ENCODE measurements around the gene BRD4. TPM values are rescaled to one million over a fixed set of nuclear protein-coding genes. Genes with fewer than 3 reads are reported as not detected.

BRD4 gene
- total RNA-seq, 1 experiment from 2014 or later = 144 TPM

GRCh38 chr19:15197275-15197941 is 134.9 kb downstream of the BRD4 start:
- Mint-ChIP-seq H3K27ac (peak overlapping the region in 1 of 3 experiments; percentile 52; a peak in 2 of 7 replicates), H3K4me3 (peak overlapping the region; percentile 41 to 88; a peak in 3 of 5 replicates), H3K4me1 (peaks cover 37% of the 10 kb centered on the region in 2 experiments), H3K27me3 (ENCODE audit: low read depth) (peaks cover 2% of the 10 kb centered on the region), H3K36me3 (ENCODE audit: insufficient read depth in 1 of 3, low read depth in 3 of 3) (peaks cover 7 to 53% (median 39%) of the 10 kb centered on the region in 3 experiments; a peak in 6 of 7 replicates), H3K9me3 (no peaks in the 10 kb centered on the region; a peak in 1 of 5 replicates)
- Histone ChIP-seq H3K27me3 (ENCODE audit: insufficient read depth, low read length) (no peaks in the 10 kb centered on the region), H2BK120ac (ENCODE audit: low read depth, low read length, poor library complexity, severe bottlenecking) (no peak overlapping the region), H4K8ac (replicated peaks; ENCODE audit: insufficient read length, low read depth, low read length) (no peak overlapping the region), H3K79me1 (ENCODE audit: insufficient read depth, low read depth, low read length, poor library complexity, severe bottlenecking) (no peaks in the 10 kb centered on the region), H2BK12ac (ENCODE audit: insufficient read length, low read depth, low read length) (no peak overlapping the region), H3K23me2 (ENCODE audit: insufficient read length, low read depth, low read length, poor library complexity, severe bottlenecking) (peaks cover 4% of the 10 kb centered on the region), H4K91ac (ENCODE audit: insufficient read length, low read depth, low read length) (no peak overlapping the region), H3K9me3 (ENCODE audit: control insufficient read depth, low read depth, low read length) (no peaks in the 10 kb centered on the region), H3K18ac (ENCODE audit: insufficient read length, low read depth, low read length) (no peak overlapping the region), H3K27ac (ENCODE audit: insufficient read length, low read depth, low read length) (no peak overlapping the region), H3K4me2 (ENCODE audit: insufficient read depth, insufficient read length, low read length) (no peak overlapping the region), H4K5ac (ENCODE audit: insufficient read length, low read depth, low read length) (no peak overlapping the region), H3K79me2 (ENCODE audit: insufficient read depth, low read length) (peaks cover 14% of the 10 kb centered on the region; the same call in 1 of the 2 replicates), H3K14ac (ENCODE audit: insufficient read depth, low read length) (no peak overlapping the region), H2AK5ac (ENCODE audit: insufficient read length, low read length) (no peak overlapping the region), H3K4me1 (ENCODE audit: insufficient read depth, low read length) (peaks cover 6% of the 10 kb centered on the region; the same call in 1 of the 2 replicates), H2BK15ac (ENCODE audit: low read depth, low read length) (no peak overlapping the region), H3K4ac (ENCODE audit: low read depth, low read length) (no peak overlapping the region), H3K9ac (ENCODE audit: extremely low read depth, insufficient read length, low read length) (no peak overlapping the region), H2BK20ac (ENCODE audit: low read depth, low read length, poor library complexity, severe bottlenecking) (no peak overlapping the region), H2AFZ (ENCODE audit: low read length) (no peak overlapping the region), H3K23ac (ENCODE audit: insufficient read length, low read depth, low read length) (no peak overlapping the region), H2BK5ac (ENCODE audit: insufficient read length, low read length) (no peak overlapping the region), H3T11ph (ENCODE audit: low read length) (no peak overlapping the region), H3K56ac (ENCODE audit: insufficient read length, low read depth, low read length) (no peak overlapping the region), H4K20me1 (ENCODE audit: control insufficient read depth, insufficient read depth, insufficient read length) (no peaks in the 10 kb centered on the region)
- no CpG with 5 or more reads among the region's 14 CpGs for WGBS (ENCODE audit: extremely low coverage, insufficient read length, low lambda C conversion rate)
- no peak for DNase-seq
- no peak for TF ChIP-seq CTCF (conservative IDR thresholded peaks at IDR 0.05)
